ENCODE results near the gene NCR3LG1. TPM values are rescaled to one million over a fixed set of nuclear protein-coding genes. Genes with fewer than 3 reads are reported as not detected.

NCR3LG1 gene
- total RNA-seq, 1 experiment from 2014 or later: 14.8 TPM

DNA sequence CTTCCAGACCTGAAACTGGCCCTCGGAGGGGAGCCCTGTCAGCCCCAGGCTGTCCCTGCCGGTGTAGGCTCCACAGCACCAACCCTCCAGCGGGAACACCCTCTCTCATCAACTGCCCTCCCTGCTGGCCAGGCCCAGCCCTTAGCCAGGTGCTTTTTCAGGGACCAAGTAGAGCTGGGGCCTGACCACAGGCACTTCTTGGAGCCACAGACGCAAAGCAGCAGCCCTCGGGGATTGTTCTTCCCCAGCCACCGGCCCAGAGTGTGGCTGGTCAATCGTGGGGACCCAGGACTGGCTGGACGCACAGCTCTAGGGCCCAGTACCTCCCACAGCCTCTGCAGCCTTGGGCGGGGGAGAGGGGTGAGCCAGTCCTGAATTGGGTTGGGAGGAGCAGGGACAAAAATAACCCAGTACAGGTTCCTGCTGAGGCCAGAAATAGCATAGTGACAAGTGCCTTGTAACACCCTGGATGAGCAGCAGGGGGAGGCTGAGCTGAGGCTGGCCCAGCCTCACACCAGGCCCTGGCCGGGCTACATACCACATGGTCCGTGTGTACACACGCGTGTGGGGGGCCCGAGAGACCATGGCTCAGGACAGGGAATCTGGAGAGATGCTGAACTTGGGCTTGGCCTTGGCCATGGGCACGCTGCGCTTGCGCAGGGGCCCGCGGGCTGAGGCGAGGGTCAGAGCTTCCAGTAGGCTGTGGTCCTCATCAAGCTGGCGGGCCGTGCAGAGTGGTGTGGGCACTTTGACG is 34.9 kb downstream of the NCR3LG1 start:
- Mint-ChIP-seq H3K4me1 (ENCODE audit: low read depth, unreplicated experiment) (no peaks in the 10 kb centered on the region), H3K36me3 (ENCODE audit: insufficient read depth, unreplicated experiment) (peaks cover 21% of the 10 kb centered on the region), H3K4me3 (ENCODE audit: unreplicated experiment) (no peak overlapping the region), H3K27ac (ENCODE audit: unreplicated experiment) (no peak overlapping the region), H3K9me3 (ENCODE audit: unreplicated experiment) (no peaks in the 10 kb centered on the region), H3K27me3 (ENCODE audit: insufficient read depth, unreplicated experiment) (peaks cover 5% of the 10 kb centered on the region)
- TF ChIP-seq CTCF (IDR thresholded peaks at IDR 0.05; ENCODE audit: insufficient read depth in 1 of 2, low read depth in 1 of 2, low read length in 1 of 2, severe bottlenecking in 1 of 2, unreplicated experiment in 1 of 2): peak; percentile 73 to 74
- BruUV-seq (replicated peaks): no TSS peak
- intact Hi-C loops (cut with micrococcal nuclease; ENCODE audit: unreplicated experiment): loop anchor here (1.0 kb wide), 1 partner anchor 142 kb away; no protein-coding TSS in a partner anchor
- Histone ChIP-seq H3K27me3 (replicated peaks; ENCODE audit: control insufficient read depth, insufficient read depth, low read length) (no peaks in the 10 kb centered on the region; the same call in 1 of the 2 replicates), H3K4me3 (ENCODE audit: low read depth, low read length) (no peak overlapping the region), H3K36me3 (ENCODE audit: control insufficient read depth, insufficient read depth, low read length) (no peaks in the 10 kb centered on the region), H3K9me3 (no peaks in the 10 kb centered on the region), H3K4me1 (peaks cover 3% of the 10 kb centered on the region; the same call in 1 of the 2 replicates)
- DNase-seq: peak; percentile 60 to 68
- CTCF ChIA-PET: interaction anchor here (0.6 to 1.5 kb wide), 10 partner anchors 10 to 157 kb away, joined by 3 to 8 read pairs (median 4); no protein-coding TSS in a partner anchor
- POLR2A ChIA-PET: no interaction called here

DNA sequence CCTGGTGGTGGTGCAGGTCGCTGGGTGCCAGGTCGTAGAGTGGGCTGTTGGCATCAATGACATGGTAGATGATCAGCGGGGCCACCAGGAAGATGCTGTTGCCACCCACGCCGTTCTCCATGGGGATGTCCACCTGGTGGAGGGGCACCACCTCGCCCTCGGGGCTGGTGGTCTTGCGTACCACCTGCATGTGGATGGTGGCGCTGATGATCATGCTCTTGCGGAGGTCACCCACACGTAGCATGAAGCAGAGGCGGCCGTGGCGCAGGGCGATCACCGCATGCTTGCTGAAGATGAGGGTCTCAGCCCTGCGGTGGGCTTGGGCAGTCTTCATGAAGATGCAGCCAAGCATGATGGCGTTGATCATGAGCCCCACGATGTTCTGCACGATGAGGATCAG is 35.7 kb downstream of the NCR3LG1 start:
- BruUV-seq (replicated peaks): no TSS peak
- CTCF ChIA-PET: interaction anchor here (0.6 to 1.5 kb wide), 9 partner anchors 9 to 157 kb away, joined by 3 to 8 read pairs (median 4); no protein-coding TSS in a partner anchor
- Histone ChIP-seq H3K27me3 (replicated peaks; ENCODE audit: control insufficient read depth, insufficient read depth, low read length) (no peaks in the 10 kb centered on the region; the same call in 1 of the 2 replicates), H3K4me3 (ENCODE audit: low read depth, low read length) (no peak overlapping the region), H3K9me3 (no peaks in the 10 kb centered on the region), H3K4me1 (peaks cover 3% of the 10 kb centered on the region; the same call in 1 of the 2 replicates), H3K36me3 (ENCODE audit: control insufficient read depth, insufficient read depth, low read length) (no peaks in the 10 kb centered on the region)
- peak overlapping the region; percentile 52 for H3K4me3 Mint-ChIP-seq (ENCODE audit: unreplicated experiment)
- intact Hi-C loops (cut with micrococcal nuclease; ENCODE audit: unreplicated experiment): no loop called here
- no peak for DNase-seq
- H3K9me3 Mint-ChIP-seq (ENCODE audit: unreplicated experiment): no peaks in the 10 kb centered on the region
- peaks cover 21% of the 10 kb centered on the region for H3K36me3 Mint-ChIP-seq (ENCODE audit: insufficient read depth, unreplicated experiment)
- no peaks in the 10 kb centered on the region for H3K4me1 Mint-ChIP-seq (ENCODE audit: low read depth, unreplicated experiment)
- no peak for TF ChIP-seq CTCF (IDR thresholded peaks at IDR 0.05; ENCODE audit: insufficient read depth in 1 of 2, low read depth in 1 of 2, low read length in 1 of 2, severe bottlenecking in 1 of 2, unreplicated experiment in 1 of 2)
- peaks cover 5% of the 10 kb centered on the region for H3K27me3 Mint-ChIP-seq (ENCODE audit: insufficient read depth, unreplicated experiment)
- H3K27ac Mint-ChIP-seq (ENCODE audit: unreplicated experiment): no peak overlapping the region
- POLR2A ChIA-PET: no interaction called here

GRCh38 chr11:17387811-17388210 is 36.2 kb downstream of the NCR3LG1 start:
- H3K4me1 Mint-ChIP-seq (ENCODE audit: low read depth, unreplicated experiment): no peaks in the 10 kb centered on the region
- H3K27ac Mint-ChIP-seq (ENCODE audit: unreplicated experiment): no peak overlapping the region
- H3K4me3 Mint-ChIP-seq (ENCODE audit: unreplicated experiment): peak overlapping the region; percentile 52
- H3K36me3 Mint-ChIP-seq (ENCODE audit: insufficient read depth, unreplicated experiment): peaks cover 16% of the 10 kb centered on the region
- H3K27me3 Mint-ChIP-seq (ENCODE audit: insufficient read depth, unreplicated experiment): peaks cover 5% of the 10 kb centered on the region
- BruUV-seq (replicated peaks): no TSS peak
- CTCF ChIA-PET: interaction anchor here (0.8 to 1.1 kb wide), 3 partner anchors 13 to 179 kb away, joined by 3 to 4 read pairs (median 3); no protein-coding TSS in a partner anchor
- no peak for DNase-seq
- Histone ChIP-seq H3K36me3 (ENCODE audit: control insufficient read depth, insufficient read depth, low read length) (no peaks in the 10 kb centered on the region), H3K4me3 (ENCODE audit: low read depth, low read length) (no peak overlapping the region), H3K4me1 (peaks cover 3% of the 10 kb centered on the region; the same call in 1 of the 2 replicates), H3K9me3 (no peaks in the 10 kb centered on the region), H3K27me3 (replicated peaks; ENCODE audit: control insufficient read depth, insufficient read depth, low read length) (no peaks in the 10 kb centered on the region; the same call in none of the 2 replicates)
- TF ChIP-seq CTCF (IDR thresholded peaks at IDR 0.05; ENCODE audit: insufficient read depth in 1 of 2, low read depth in 1 of 2, low read length in 1 of 2, severe bottlenecking in 1 of 2, unreplicated experiment in 1 of 2): no peak
- intact Hi-C loops (cut with micrococcal nuclease; ENCODE audit: unreplicated experiment): no loop called here
- no peaks in the 10 kb centered on the region for H3K9me3 Mint-ChIP-seq (ENCODE audit: unreplicated experiment)
- POLR2A ChIA-PET: no interaction called here

Measured in Caco-2 (cell line).